Gastrocnemius medialis (tissue), 4 donors: ENCODE results near the gene SPG11. TPM values are rescaled to one million over a fixed set of nuclear protein-coding genes. Genes with fewer than 3 reads are reported as not detected.
A peak's percentile ranks its signal among the peaks of the same experiment; 100 is the strongest.

Source experiments
- ATAC-seq, 2 donors: fragments of 150-250 bp; one replicate each; pipeline ENCODE4 v1.9.1; 2016
- DNase-seq, 2 donors: peaks; one replicate each; pipeline ENCODE4 v3.0.0-alpha.2; 2019
- H3K27ac ChIP-seq, 4 donors: fragments of 200-600 bp; sonication (generic); 1 replicate in 1 of 4; 2 replicates in 3 of 4; pipeline ENCODE4 v1.5.1; 2016 to 2018; ENCODE audit warnings: mild to moderate bottlenecking in 2 of 4, moderate library complexity in 1 of 4
- H3K27me3 ChIP-seq, 3 donors: fragments of 200-600 bp; sonication (generic) in 2 of 3; 1 replicate in 1 of 3; 2 replicates in 2 of 3; pipeline versions ENCODE4 v1.5.1 to v1.6.0; 2016 to 2019; ENCODE audit warnings: mild to moderate bottlenecking in 1 of 3, moderate library complexity in 1 of 3
- H3K36me3 ChIP-seq, 2 donors: fragments of 200-600 bp; sonication (generic) in 1 of 2; one replicate each; pipeline ENCODE4 v1.5.1; 2017 to 2018
- H3K4me1 ChIP-seq, 2 donors: fragments of 200-600 bp; sonication (generic) in 1 of 2; one replicate each; pipeline ENCODE4 v1.5.1; 2016 to 2017; ENCODE audit warnings: mild to moderate bottlenecking in 2 of 2
- H3K4me3 ChIP-seq, 4 donors: fragments of 200-600 bp; sonication (generic) in 3 of 4; 1 replicate in 1 of 4; 2 replicates in 3 of 4; pipeline ENCODE4 v1.5.1; 2016 to 2019; ENCODE audit warnings: mild to moderate bottlenecking in 2 of 4
- H3K9me3 ChIP-seq, 3 donors: fragments of 200-600 bp; sonication (generic) in 2 of 3; 1 replicate in 1 of 3; 2 replicates in 2 of 3; pipeline ENCODE4 v1.5.1; 2016 to 2019
- CTCF ChIP-seq, 5 experiments: fragments of 450-650 bp in 3 of 5; fragments of 200-600 bp in 2 of 5; sonication (generic) in 2 of 5; IDR thresholded peaks in 4 of 5; conservative IDR thresholded peaks in 1 of 5; 1 replicate in 4 of 5; 2 replicates in 1 of 5; pipeline ENCODE4 v1.5.1; 2016 to 2019; ENCODE audit warnings: antibody characterized with exemption in 5 of 5, mild to moderate bottlenecking in 3 of 5, moderate library complexity in 3 of 5
- POLR2A ChIP-seq, 2 donors: fragments of 450-650 bp; IDR thresholded peaks; one replicate each; pipeline ENCODE4 v1.6.1; 2017; ENCODE audit warnings: antibody characterized with exemption in 2 of 2, mild to moderate bottlenecking in 2 of 2, moderate library complexity in 2 of 2
- in situ Hi-C, 4 donors: fragments of 200-750 bp; cut with MboI; loops; one replicate each; pipeline versions ENCODE4 v1.15.0 to v1.8.0; 2017; ENCODE audit warnings: low sequenced_read_pairs in 4 of 4
- intact Hi-C: fragments of 100-400 bp; cut with DNase I; formaldehyde crosslinking; loops from one replicate; pipeline ENCODE4 v1.15.1; 2023; ENCODE audit warnings: low total_unique reads
- total RNA-seq, 4 donors: library from RNA; depleted of rRNA; stranded (reverse); fragments of >200 nt; gene quantifications; one replicate each; pipeline versions ENCODE4 v1.1.0 to v1.2.3, GENCODE V29; 2016

SPG11 gene
- total RNA-seq, 4 donors from 2014 or later = 32.8 to 51.7 (median 43.2) TPM

GRCh38 chr15:44668921-44669320 is 5.5 kb upstream of the SPG11 start:
- no peak for TF ChIP-seq CTCF (IDR thresholded peaks at IDR 0.05 in 4 of 5, conservative IDR thresholded peaks at IDR 0.05 in 1 of 5)
- TF ChIP-seq POLR2A (IDR thresholded peaks at IDR 0.05) = no peak
- Histone ChIP-seq H3K27ac (no peak overlapping the region), H3K36me3 (no peaks in the 10 kb centered on the region), H3K9me3 (no peaks in the 10 kb centered on the region), H3K4me1 (peaks cover 1 to 4% of the 10 kb centered on the region in 2 donors), H3K4me3 (no peak overlapping the region), H3K27me3 (peaks cover 0 to 3% (median 0%) of the 10 kb centered on the region in 3 donors)
- intact Hi-C loops = no loop called here
- ATAC-seq (no peak), DNase-seq (no peak)
- in situ Hi-C loops = loop anchor here in 3 of 4 donors (5.0 to 10.0 kb wide), 3 partner anchors 66 to 356 kb away; partner anchors contain the start of genes TRIM69 (in 2 of the 3) and SORD (in 1 of the 3)

DNA sequence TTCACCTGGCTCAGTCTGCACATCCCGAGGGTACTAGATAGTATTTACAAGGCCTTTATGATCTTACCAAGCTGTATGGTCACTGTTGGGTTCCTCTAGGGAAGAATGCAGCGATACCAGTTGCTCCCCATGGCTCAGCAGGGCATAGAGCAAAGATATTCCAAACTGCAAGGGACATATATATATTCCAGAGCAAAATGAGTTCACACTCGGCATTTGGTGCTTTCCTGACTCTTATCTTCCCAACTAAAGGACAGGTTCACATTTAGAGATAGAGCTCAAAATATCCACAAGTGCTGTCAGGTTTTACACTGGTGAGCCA is 3.5 kb upstream of the SPG11 start:
- intact Hi-C loops (no loop called here), in situ Hi-C loops (loop anchor here in 3 of 4 donors (5.0 to 10.0 kb wide), 3 partner anchors 68 to 358 kb away; partner anchors contain the start of genes TRIM69 (in 2 of the 3) and SORD (in 1 of the 3))
- Histone ChIP-seq H3K9me3 (no peaks in the 10 kb centered on the region), H3K27ac (no peak overlapping the region), H3K27me3 (peaks cover 0 to 3% (median 0%) of the 10 kb centered on the region in 3 donors), H3K36me3 (no peaks in the 10 kb centered on the region), H3K4me1 (peaks cover 11 to 14% of the 10 kb centered on the region in 2 donors), H3K4me3 (no peak overlapping the region)
- no peak for TF ChIP-seq POLR2A (IDR thresholded peaks at IDR 0.05)
- TF ChIP-seq CTCF (IDR thresholded peaks at IDR 0.05 in 4 of 5, conservative IDR thresholded peaks at IDR 0.05 in 1 of 5) = no peak
- ATAC-seq (no peak), DNase-seq (no peak)

DNA sequence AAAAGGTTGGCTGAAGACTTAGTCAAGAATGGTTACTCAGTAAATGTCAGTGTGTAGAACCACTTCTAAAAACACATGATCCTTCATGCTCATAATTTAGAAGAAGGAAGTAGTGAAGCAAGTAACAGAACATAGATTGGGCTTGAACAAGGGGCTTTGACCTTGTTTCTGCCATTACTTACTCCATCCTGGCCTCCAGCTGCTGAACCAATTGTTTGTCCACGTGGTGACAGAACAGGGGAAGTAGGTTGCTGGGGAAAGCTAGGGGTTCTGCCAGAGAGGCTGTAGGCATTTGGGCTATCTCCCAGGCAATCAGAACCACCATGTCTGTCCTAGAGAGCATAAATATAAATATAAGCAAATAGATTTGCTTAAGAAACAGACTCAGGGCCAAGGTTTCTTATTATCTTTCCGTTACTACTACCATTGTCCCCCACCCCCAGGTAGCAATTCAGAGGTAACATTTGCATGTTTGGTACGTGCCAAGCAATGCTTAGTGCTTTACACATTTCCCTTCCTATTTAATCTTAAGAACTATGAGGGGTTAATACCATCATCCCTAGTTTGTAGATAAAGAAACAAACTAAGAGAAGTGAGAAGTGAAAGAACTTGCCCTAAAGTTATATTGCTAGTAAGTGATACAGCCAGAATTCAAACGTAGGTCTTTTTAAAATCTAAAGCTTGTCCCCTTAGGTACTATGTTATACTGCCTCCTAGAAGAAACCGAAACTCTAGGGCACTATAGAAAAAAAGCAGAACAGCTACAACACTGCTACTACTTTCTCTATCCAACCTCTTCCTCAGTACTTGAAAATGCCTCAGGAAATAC is 3.0 kb upstream of the SPG11 start:
- no peaks in the 10 kb centered on the region for H3K36me3 ChIP-seq
- no peak overlapping the region for H3K27ac ChIP-seq
- ATAC-seq (no peak), DNase-seq (no peak)
- H3K9me3 ChIP-seq = no peaks in the 10 kb centered on the region
- peaks cover 16 to 19% of the 10 kb centered on the region in 2 donors for H3K4me1 ChIP-seq
- H3K27me3 ChIP-seq = peaks cover 0 to 3% (median 0%) of the 10 kb centered on the region in 3 donors
- in situ Hi-C loops (loop anchor here in 3 of 4 donors (5.0 to 10.0 kb wide), 3 partner anchors 68 to 358 kb away; partner anchors contain the start of genes TRIM69 (in 2 of the 3) and SORD (in 1 of the 3)), intact Hi-C loops (no loop called here)
- TF ChIP-seq CTCF (IDR thresholded peaks at IDR 0.05 in 4 of 5, conservative IDR thresholded peaks at IDR 0.05 in 1 of 5) (no peak), POLR2A (IDR thresholded peaks at IDR 0.05) (no peak)
- no peak overlapping the region for H3K4me3 ChIP-seq

DNA sequence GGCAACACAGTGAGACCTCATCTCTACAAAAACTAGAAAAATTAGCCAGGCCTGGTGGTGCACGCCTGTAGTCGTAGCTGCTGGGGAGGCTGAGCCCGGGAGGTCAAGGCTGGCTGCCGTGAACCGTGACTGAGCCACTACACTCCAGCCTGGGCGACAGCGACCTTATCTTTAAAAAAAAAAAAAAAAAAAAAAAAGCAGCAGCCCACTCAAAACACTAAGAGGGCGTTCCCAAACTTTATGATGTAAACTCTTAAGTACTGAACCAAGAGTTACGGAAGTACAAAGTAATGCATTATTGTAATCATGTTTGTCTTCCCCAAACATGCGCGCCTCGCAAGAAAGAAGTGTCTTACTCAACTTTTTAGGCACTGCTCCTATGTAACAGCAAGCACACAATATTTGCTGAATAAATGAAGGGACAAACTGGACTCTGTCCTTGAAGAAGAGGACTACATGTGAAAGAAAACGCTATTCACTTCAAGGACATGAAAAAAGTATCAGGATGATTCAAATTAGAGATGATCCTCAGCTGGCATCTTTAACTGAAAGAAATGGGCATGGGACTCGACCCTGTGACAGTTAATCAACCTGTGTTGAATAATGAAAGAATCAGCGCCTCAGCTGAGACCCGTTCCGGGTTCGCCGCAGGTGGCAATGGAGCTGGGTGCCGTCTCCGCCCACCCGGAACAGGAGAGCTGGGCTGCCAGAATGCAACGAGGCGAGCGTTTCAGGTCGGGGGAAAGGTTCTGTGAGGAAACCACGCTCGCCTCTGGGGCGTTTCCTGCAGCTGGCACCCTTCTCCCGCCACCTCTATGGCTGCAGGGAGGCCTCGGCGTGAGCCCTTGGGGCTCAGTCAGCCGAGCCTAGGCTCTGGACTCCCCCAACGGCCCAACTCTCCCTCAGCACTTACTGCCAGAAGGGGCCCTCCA is 718 bp downstream of the SPG11 start:
- peak; percentile 19 to 70 for DNase-seq
- peaks cover 21 to 25% of the 10 kb centered on the region in 2 donors for H3K4me1 ChIP-seq
- H3K27ac ChIP-seq = peak overlapping the region; percentile 95 to 99 (median 98)
- in situ Hi-C loops (loop anchor here in 2 of 4 donors (5.0 to 10.0 kb wide), 4 partner anchors 50 to 362 kb away; partner anchors contain the start of genes TRIM69 (in 2 of the 2), B2M (in 1 of the 2), PATL2 (in 1 of the 2) and SORD (in 1 of the 2)), intact Hi-C loops (loop anchor here (1.0 to 5.0 kb wide), 4 partner anchors 49 to 125 kb away; partner anchors contain the start of genes B2M, EIF3J and PATL2)
- ATAC-seq = peak; percentile 77 to 78
- no peaks in the 10 kb centered on the region for H3K9me3 ChIP-seq
- TF ChIP-seq CTCF (IDR thresholded peaks at IDR 0.05 in 4 of 5, conservative IDR thresholded peaks at IDR 0.05 in 1 of 5) (no peak), POLR2A (IDR thresholded peaks at IDR 0.05) (no peak)
- H3K36me3 ChIP-seq = peaks cover 0 to 17% of the 10 kb centered on the region in 2 donors
- peak overlapping the region; percentile 94 to 98 (median 96) for H3K4me3 ChIP-seq
- no peaks in the 10 kb centered on the region for H3K27me3 ChIP-seq
